PC-3 (cell line): ENCODE data around the gene WNT1. TPM values are rescaled to one million over a fixed set of nuclear protein-coding genes. Genes with fewer than 3 reads are reported as not detected.

ENCODE experiments used
- ATAC-seq: fragments of 200-7000 bp; cut with Tn5 transposase; 2 replicates; pipeline ENCODE4 v1.9.1; 2020; ENCODE audit warnings: mild to moderate bottlenecking, moderate library complexity
- BruUV-seq: library from RNA; stranded (reverse); fragments of 400-500 nt; replicated peaks from 2 replicates; lab custom pipeline; 2021; lab: Mats Ljungman, UMichigan
- CTCF ChIA-PET: fragments of 300-600 bp; sonication (Branson Sonifier 250); formaldehyde crosslinking; loops from one replicate; lab custom pipeline; 2022; ENCODE audit warnings: antibody characterized with exemption; lab: Charles Lee
- POLR2A ChIA-PET: fragments of 300-600 bp; sonication (Branson Sonifier 250); formaldehyde crosslinking; loops from one replicate; lab custom pipeline; 2022; ENCODE audit warnings: antibody characterized with exemption; ENCODE audit not compliant: unreplicated experiment; lab: Charles Lee
- DNase-seq: peaks from one replicate; pipeline ENCODE4 v3.0.0-alpha.2; 2015
- H2AFZ ChIP-seq: fragments of 300-600 bp; sonication (generic); 2 replicates; pipeline ENCODE4 v1.6.0; 2016; ENCODE audit warnings: antibody characterized with exemption, low read length
- H3F3A ChIP-seq: fragments of 300-600 bp; sonication (generic); one replicate; pipeline ENCODE4 v1.6.0; 2017; ENCODE audit warnings: antibody characterized with exemption, low read length, control low read depth, mild to moderate bottlenecking; ENCODE audit not compliant: unreplicated experiment
- H3K27ac ChIP-seq: fragments of 300-600 bp; sonication (generic); 2 replicates; pipeline ENCODE4 v1.5.1; 2016; ENCODE audit warnings: mild to moderate bottlenecking, low read length
- H3K27me3 ChIP-seq: fragments of 300-600 bp; sonication (generic); 2 replicates; pipeline ENCODE4 v1.6.1; 2016; ENCODE audit warnings: low read length, mixed read lengths
- H3K36me3 ChIP-seq: fragments of 300-600 bp; sonication (generic); 2 replicates; pipeline ENCODE4 v1.6.1; 2016; ENCODE audit warnings: low read depth, mixed run types, low read length, mixed read lengths
- H3K4me1 ChIP-seq: fragments of 300-600 bp; sonication (generic); 2 replicates; pipeline ENCODE4 v1.5.1; 2016; ENCODE audit warnings: low read length; ENCODE audit not compliant: insufficient read depth
- H3K4me2 ChIP-seq: fragments of 300-600 bp; sonication (generic); 2 replicates; pipeline ENCODE4 v1.6.0; 2016; ENCODE audit warnings: low read length
- H3K4me3 ChIP-seq: fragments of 300-600 bp; sonication (generic); 2 replicates; pipeline ENCODE4 v1.5.1; 2016; ENCODE audit warnings: mild to moderate bottlenecking, low read length, mixed read lengths
- H3K79me2 ChIP-seq: fragments of 300-600 bp; sonication (generic); 2 replicates; pipeline ENCODE4 v1.6.1; 2017; ENCODE audit warnings: low read length, mixed read lengths
- H3K9ac ChIP-seq: fragments of 300-600 bp; sonication (generic); 2 replicates; pipeline ENCODE4 v1.6.0; 2016; ENCODE audit warnings: mild to moderate bottlenecking, low read length
- H3K9me2 ChIP-seq: fragments of 300-600 bp; sonication (generic); replicated peaks from 2 replicates; pipeline ENCODE4 v1.6.1; 2016; ENCODE audit warnings: mixed run types, low read length, mixed read lengths
- H3K9me3 ChIP-seq: fragments of 300-600 bp; sonication (generic); 2 replicates; pipeline ENCODE4 v1.6.1; 2016; ENCODE audit warnings: low read length, mixed read lengths
- H4K20me1 ChIP-seq: fragments of 300-600 bp; sonication (generic); 2 replicates; pipeline ENCODE4 v1.6.1; 2016; ENCODE audit warnings: low read length, mixed read lengths
- EZH2phosphoT487 ChIP-seq: fragments of 300-600 bp; sonication (generic); IDR thresholded peaks from 2 replicates; pipeline ENCODE4 v1.6.1; 2018; ENCODE audit warnings: mild to moderate bottlenecking, antibody characterized with exemption, low read length, borderline replicate concordance
- intact Hi-C: fragments of 100-400 bp; cut with micrococcal nuclease; formaldehyde crosslinking; loops from 2 replicates; pipeline ENCODE4 v1.9.0; 2023
- total RNA-seq: library from RNA; depleted of rRNA; stranded (reverse); fragments of >200 nt; gene quantifications from 2 replicates; pipeline ENCODE4 v1.2.3, GENCODE V29; 2014; rRNA removed

WNT1 gene
- total RNA-seq, 1 experiment from 2014 or later: not detected

- H2AFZ ChIP-seq: no peak overlapping the region
- H3K36me3 ChIP-seq: peaks cover 33% of the 10 kb centered on the region; the same call in 1 of the 2 replicates
- no peaks in the 10 kb centered on the region for H3K27me3 ChIP-seq
- DNase-seq: no peak
- no peaks in the 10 kb centered on the region for H3K4me1 ChIP-seq
- no peak overlapping the region for H3K27ac ChIP-seq
- ChIA-PET POLR2A (no interaction called here), CTCF (no interaction called here)
- H3K9ac ChIP-seq: no peak overlapping the region
- H3K9me2 ChIP-seq: no peaks in the 10 kb centered on the region
- intact Hi-C loops: no loop called here
- no peaks in the 10 kb centered on the region for H3K9me3 ChIP-seq
- TF ChIP-seq EZH2phosphoT487: no peak
- H3K4me3 ChIP-seq: no peak overlapping the region
- no peaks in the 10 kb centered on the region for H4K20me1 ChIP-seq
- BruUV-seq: no TSS peak
- no peak overlapping the region for H3K4me2 ChIP-seq
- H3K79me2 ChIP-seq: no peaks in the 10 kb centered on the region
- no peaks in the 10 kb centered on the region for H3F3A ChIP-seq
- ATAC-seq: no peak
Observed at GRCh38 chr12:49031573-49032161, 53.5 kb downstream of the WNT1 start.

Other genes starting within 250 kb of the WNT1 start
- gene ADCY6, start 189.2 kb upstream of the WNT1 start, total RNA-seq: 19.0 and 24.4 TPM in 2 replicates
- gene CACNB3, start 159.8 kb upstream of the WNT1 start, total RNA-seq: 21.4 and 32.9 TPM in 2 replicates
- 102 and 105 TPM in 2 replicates for gene DDX23, start 126.2 kb upstream of the WNT1 start, total RNA-seq
- gene RND1, start 112.5 kb upstream of the WNT1 start, total RNA-seq: 7.6 and 8.3 TPM in 2 replicates
- gene FKBP11, start 52.8 kb upstream of the WNT1 start, total RNA-seq: 9.7 and 16.4 TPM in 2 replicates
- gene ARF3, start 20.8 kb upstream of the WNT1 start, total RNA-seq: 85.5 and 93.0 TPM in 2 replicates
- gene WNT10B, start 6.6 kb upstream of the WNT1 start, total RNA-seq: 3.7 and 7.4 TPM in 2 replicates
- gene DDN, start 21.1 kb downstream of the WNT1 start, total RNA-seq: 3.5 and 5.6 TPM in 2 replicates
- gene PRKAG1, start 40.5 kb downstream of the WNT1 start, total RNA-seq: 62.1 and 66.5 TPM in 2 replicates
- gene KMT2D, start 82.5 kb downstream of the WNT1 start, total RNA-seq: 41.9 and 51.7 TPM in 2 replicates
- gene RHEBL1, start 91.7 kb downstream of the WNT1 start, total RNA-seq: 4.2 and 5.0 TPM in 2 replicates
- 0.04 and 0.23 TPM in 2 replicates for gene DHH, start 116.5 kb downstream of the WNT1 start, total RNA-seq
- 17.1 and 18.5 TPM in 2 replicates for gene LMBR1L, start 132.5 kb downstream of the WNT1 start, total RNA-seq
- gene TUBA1B, start 153.1 kb downstream of the WNT1 start, total RNA-seq: 4,374 and 4,720 TPM in 2 replicates
- gene TUBA1A, start 210.8 kb downstream of the WNT1 start, total RNA-seq: 46.1 and 46.9 TPM in 2 replicates